GM20431 (cell line): ENCODE data around the gene FNDC3B.

Source experiments
- in situ Hi-C: fragments of 300-500 bp; cut with MseI, MboI; formaldehyde crosslinking; loops from one replicate; pipeline ENCODE4 v1.15.0; 2020; ENCODE audit warnings: low sequenced_read_pairs; ENCODE audit not compliant: unreplicated experiment

Gene FNDC3B

GRCh38 chr3:172158741-172159140, 119.4 kb downstream of the FNDC3B start:
- in situ Hi-C loops, result no loop called here

GRCh38 chr3:172159376-172159775, 120.0 kb downstream of the FNDC3B start:
- in situ Hi-C loops, result no loop called here

GRCh38 chr3:172159962-172160538, 120.7 kb downstream of the FNDC3B start:
- in situ Hi-C loops, result no loop called here

- in situ Hi-C loops, result no loop called here
Measured at GRCh38 chr3:172161133-172161789, 121.9 kb downstream of the FNDC3B start.

GRCh38 chr3:172161959-172162358, 122.6 kb downstream of the FNDC3B start:
- in situ Hi-C loops, result no loop called here

GRCh38 chr3:172163320-172163719, 123.9 kb downstream of the FNDC3B start:
- in situ Hi-C loops, result no loop called here

GRCh38 chr3:172164620-172165362, 125.4 kb downstream of the FNDC3B start:
- in situ Hi-C loops, result no loop called here

GRCh38 chr3:172166261-172166660, 126.9 kb downstream of the FNDC3B start:
- in situ Hi-C loops, result no loop called here

- in situ Hi-C loops, result no loop called here
Measured at GRCh38 chr3:172166890-172167289, 127.5 kb downstream of the FNDC3B start.

- in situ Hi-C loops, result no loop called here
Measured at GRCh38 chr3:172167892-172168648, 128.7 kb downstream of the FNDC3B start.

- in situ Hi-C loops, result no loop called here
Measured at GRCh38 chr3:172170073-172170709, 130.8 kb downstream of the FNDC3B start.

- in situ Hi-C loops, result no loop called here
Measured at GRCh38 chr3:172170841-172171240, 131.5 kb downstream of the FNDC3B start.

GRCh38 chr3:172171396-172172075, 132.2 kb downstream of the FNDC3B start:
- in situ Hi-C loops, result no loop called here

GRCh38 chr3:172173316-172174254, 134.2 kb downstream of the FNDC3B start:
- in situ Hi-C loops, result no loop called here

- in situ Hi-C loops, result no loop called here
Measured at GRCh38 chr3:172174513-172175253, 135.3 kb downstream of the FNDC3B start.

- in situ Hi-C loops, result no loop called here
Measured at GRCh38 chr3:172175254-172175599, 135.8 kb downstream of the FNDC3B start.

- in situ Hi-C loops, result no loop called here
Measured at GRCh38 chr3:172176061-172176770, 136.8 kb downstream of the FNDC3B start.
